NCI-H446 (cell line): ENCODE results near the gene NSUN4.
"Not testable (repeated sequence)": the region's sequence is repeated elsewhere in the genome, so short reads cannot be mapped to it uniquely, and the experiment has no call there.

Experiments used
- DNase-seq, 2 experiments: peaks; one replicate each; lab custom pipeline; 2025; lab: John Stamatoyannopoulos, UW

Gene NSUN4

DNA sequence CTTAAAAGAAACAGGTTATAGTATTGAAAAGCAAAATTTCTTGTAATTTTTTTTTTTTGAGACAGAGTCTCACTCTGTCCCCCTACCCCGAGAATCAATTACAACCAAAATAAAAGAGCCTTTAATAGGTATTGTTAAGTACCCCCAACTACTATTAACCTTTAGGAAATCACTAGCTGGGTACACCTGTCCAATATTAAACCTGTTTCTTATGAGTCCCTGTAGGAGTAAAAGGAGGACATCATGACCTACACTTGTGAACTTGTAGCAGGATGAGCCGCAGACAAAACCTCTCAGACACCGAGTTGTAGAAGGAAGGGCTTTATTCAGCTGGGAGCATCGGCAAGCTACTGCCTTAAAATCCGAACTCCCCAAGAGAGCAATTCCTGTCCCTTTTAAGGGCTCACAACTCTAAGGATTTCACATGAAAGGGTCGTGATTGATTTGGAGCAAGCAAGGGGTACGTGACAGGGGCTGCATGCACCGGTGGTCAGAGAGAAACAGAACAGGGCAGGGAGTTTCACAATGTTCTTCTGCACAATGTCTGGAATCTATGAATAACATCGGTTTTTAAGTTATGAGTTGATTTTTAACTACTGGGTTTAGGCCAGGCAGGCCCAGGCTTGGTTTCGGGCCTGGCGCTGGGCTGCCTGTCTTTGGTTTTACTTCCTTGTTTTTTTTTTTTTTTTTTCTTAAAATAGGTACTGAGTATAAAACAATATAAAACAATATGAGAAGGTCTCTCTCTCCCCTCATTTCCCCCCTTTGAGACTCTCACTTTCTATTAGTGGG is 15.1 kb upstream of the NSUN4 start:
- DNase-seq = not testable (repeated sequence)

DNA sequence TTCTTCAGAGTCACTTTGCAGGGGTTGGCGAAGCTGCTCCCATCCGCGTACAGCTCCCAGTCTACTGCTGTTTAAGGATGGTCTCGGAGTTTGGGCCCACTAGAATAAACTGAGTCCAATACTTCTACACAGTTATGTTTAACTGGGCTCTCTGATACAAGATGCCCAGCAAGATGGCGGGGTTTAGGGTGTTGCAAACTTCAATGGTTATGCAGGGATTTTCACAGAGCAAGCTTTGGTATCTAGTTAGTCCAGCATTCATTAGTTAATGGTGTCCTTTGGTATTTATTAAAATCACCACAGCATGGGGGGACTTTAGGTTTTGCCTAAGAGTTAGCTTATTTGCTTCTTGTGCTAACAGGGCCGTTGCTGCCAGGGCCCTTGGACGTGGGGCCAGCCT is 12.4 kb upstream of the NSUN4 start:
- DNase-seq = not testable (repeated sequence)

DNA sequence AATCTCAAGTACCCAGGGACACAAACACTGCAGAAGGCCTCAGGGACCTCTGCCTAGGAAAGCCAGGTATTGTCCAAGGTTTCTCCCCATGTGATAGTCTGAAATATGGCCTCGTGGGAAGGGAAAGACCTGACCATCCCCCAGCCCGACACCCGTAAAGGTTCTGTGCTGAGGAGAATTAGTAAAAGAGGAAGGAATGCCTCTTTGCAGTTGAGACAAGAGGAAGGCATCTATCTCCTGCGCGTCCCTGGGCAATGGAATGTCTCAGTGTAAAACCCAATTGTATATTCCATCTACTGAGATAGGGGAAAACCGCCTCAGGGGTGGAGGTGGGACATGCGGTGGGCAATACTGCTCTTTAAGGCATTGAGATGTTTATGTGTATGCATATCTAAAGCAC is 10.8 kb upstream of the NSUN4 start:
- DNase-seq = not testable (repeated sequence)

DNA sequence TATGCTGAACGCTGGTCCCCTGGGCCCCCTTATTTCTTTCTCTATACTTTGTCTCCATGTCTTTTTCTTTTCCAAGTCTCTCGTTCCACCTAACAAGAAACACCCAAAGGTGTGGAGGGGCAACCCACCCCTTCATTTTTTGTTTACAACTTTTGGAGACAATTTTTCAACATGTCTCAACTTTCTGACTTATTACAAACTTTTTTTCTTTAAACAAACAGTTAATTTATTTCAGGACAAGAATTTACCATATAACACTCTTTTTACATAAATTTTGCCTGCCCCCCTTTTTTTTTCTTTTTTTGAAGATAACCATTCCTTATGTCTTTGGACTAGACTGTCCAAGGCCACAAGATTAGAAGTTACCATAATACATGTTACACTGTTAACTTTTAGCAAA is 10.2 kb upstream of the NSUN4 start:
- DNase-seq = not testable (repeated sequence)

DNA sequence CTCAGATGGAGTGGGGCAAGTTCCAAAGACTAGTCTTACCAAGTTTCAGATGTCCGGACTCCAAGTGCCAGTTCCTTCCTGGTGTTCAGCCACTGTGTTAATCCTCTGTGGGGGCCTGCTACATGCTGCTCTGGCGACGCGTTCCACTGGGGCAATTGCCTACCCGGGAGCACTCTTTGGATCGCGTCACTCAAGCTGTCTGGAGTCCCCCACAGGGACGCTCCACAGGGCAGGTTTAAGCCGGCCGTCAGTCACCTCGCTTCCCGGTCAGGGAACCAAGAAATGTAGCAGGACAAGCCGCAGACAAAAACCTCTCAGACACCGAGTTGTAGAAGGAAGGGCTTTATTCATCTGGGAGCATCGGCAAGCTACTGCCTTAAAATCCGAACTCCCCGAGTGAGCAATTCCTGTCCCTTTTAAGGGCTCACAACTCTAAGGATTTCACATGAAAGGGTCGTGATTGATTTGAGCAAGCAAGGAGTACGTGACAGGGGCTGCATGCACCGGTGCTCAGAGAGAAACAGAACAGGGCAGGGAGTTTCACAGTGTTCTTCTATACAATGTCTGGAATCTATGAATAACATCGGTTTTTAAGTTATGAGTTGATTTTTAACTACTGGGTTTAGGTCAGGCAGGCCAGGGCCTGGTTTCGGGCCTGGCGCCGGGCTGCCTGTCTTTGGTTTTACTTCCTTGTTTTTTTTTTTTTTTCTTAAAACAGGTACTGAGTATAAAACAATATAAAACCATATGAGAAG is 8.6 kb upstream of the NSUN4 start:
- not testable (repeated sequence) for DNase-seq

- peak in 1 of 2 experiments; percentile 39 for DNase-seq
Measured at GRCh38 chr1:46333300-46334029, 7.1 kb upstream of the NSUN4 start.

DNA sequence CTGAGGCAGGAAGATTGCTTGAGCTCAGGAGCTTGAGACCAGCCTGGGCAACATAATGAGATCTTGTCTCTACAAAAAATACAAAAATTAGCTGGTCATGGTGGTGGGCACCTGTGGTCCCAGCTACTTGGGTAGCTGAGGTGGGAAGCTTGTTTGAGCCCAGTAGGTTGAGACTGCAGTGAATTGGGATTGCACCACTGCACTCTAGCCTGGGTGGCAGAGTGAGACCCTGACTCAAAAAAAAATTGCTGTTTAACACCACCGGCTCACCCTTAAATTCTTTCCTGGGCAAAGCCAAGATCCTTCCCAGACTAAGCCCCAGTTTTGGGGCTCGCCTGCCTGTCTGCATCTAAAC is 6.6 kb upstream of the NSUN4 start:
- DNase-seq = no peak

GRCh38 chr1:46335081-46335480 is 5.5 kb upstream of the NSUN4 start:
- DNase-seq = no peak

DNA sequence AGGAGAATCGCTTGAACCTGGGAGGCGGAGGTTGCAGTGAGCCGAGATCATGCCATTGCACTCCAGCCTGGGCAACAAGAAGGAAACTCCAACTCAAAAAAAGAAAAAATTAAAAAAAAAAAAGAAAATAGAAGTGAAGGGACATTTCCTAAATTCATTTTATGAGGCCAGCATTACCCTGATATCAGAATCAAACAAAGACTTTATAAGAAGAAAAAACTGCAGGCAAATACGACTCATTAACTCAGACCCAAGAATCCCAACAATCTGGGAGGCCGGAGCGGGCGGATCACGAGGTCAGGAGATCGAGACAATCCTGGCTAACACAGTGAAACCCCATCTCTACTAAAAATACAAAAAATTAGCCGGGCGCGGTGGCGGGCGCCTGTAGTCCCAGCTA is 3.2 kb upstream of the NSUN4 start:
- DNase-seq = not testable (repeated sequence)

- DNase-seq = no peak
Measured at GRCh38 chr1:46341222-46342083, 846 bp downstream of the NSUN4 start.

GRCh38 chr1:46342084-46342656 is 1.6 kb downstream of the NSUN4 start:
- DNase-seq = no peak

DNA sequence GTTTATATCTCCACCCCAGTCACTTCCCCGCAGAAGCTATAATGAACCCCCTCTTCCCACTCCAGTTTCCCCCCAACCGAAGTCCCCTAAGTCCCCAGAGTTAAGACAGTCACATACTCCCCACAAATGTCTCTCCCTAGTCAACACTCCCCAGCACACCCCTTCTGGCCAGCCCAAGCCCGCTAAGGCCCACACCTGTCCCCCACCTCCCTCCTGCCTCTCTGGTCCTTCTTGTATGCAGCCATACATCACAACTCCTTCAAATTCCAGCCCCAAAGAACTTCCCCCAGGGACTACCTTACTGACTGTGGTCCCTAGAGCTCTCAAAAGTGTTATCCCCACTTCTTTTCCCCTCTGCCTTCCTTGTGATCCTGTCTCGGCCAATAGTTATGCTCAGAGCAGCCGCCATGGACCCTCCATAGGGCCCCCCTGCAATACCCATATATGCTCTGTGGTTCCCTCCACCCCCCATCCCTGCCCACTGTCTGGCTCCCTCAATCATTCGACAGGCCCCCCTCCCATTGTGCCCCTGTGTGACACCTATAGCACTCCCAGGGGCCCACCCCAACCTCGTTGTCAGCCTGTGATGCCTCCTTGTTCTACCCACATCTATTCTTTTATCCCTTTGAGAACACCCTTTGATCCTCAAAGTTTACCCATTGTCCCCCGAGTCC is 2.2 kb downstream of the NSUN4 start:
- DNase-seq = no peak

GRCh38 chr1:46343351-46343695 is 2.7 kb downstream of the NSUN4 start:
- DNase-seq = no peak

GRCh38 chr1:46343705-46344104 is 3.1 kb downstream of the NSUN4 start:
- no peak for DNase-seq

- no peak for DNase-seq
Measured at GRCh38 chr1:46344481-46344880, 3.9 kb downstream of the NSUN4 start.

- no peak for DNase-seq
Measured at GRCh38 chr1:46345281-46345680, 4.7 kb downstream of the NSUN4 start.

DNA sequence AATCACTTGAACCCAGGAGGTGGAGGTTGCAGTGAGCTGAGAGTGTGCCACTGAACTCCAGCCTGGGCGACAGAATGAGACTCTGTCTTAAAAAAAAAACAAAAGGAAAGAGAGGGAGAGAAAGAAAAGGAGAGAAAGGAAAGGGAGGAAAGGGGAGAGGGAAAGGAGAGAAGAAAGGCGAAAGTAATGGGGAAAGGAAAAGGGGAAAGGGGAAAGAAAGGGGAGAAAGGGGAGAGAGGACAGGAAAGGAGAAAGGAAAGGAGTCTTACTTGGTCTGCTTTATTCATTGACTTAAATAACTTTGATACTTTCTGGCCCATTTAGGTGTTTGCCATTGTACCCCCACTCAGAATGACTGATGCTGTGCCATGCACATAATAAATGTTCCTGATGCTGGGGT is 11.8 kb downstream of the NSUN4 start:
- DNase-seq = no peak

- DNase-seq = not testable (repeated sequence)
Measured at GRCh38 chr1:46355920-46356319, 15.3 kb downstream of the NSUN4 start.

- no peak for DNase-seq
Measured at GRCh38 chr1:46362158-46362557, 21.6 kb downstream of the NSUN4 start.

- no peak for DNase-seq
Measured at GRCh38 chr1:46363121-46363520, 22.5 kb downstream of the NSUN4 start.

GRCh38 chr1:46364612-46365011 is 24.0 kb downstream of the NSUN4 start:
- DNase-seq = no peak
